ENCODE data around the gene SAXO2. TPM values are rescaled to one million over a fixed set of nuclear protein-coding genes. Genes with fewer than 3 reads are reported as not detected.
A peak's percentile ranks its signal among the peaks of the same experiment; 100 is the strongest.
"Not testable (repeated sequence)": the region's sequence is repeated elsewhere in the genome, so short reads cannot be mapped to it uniquely, and the experiment has no call there.

Gene SAXO2
- total RNA-seq, 2 experiments from 2014 or later: 4.4 to 6.9 TPM

DNA sequence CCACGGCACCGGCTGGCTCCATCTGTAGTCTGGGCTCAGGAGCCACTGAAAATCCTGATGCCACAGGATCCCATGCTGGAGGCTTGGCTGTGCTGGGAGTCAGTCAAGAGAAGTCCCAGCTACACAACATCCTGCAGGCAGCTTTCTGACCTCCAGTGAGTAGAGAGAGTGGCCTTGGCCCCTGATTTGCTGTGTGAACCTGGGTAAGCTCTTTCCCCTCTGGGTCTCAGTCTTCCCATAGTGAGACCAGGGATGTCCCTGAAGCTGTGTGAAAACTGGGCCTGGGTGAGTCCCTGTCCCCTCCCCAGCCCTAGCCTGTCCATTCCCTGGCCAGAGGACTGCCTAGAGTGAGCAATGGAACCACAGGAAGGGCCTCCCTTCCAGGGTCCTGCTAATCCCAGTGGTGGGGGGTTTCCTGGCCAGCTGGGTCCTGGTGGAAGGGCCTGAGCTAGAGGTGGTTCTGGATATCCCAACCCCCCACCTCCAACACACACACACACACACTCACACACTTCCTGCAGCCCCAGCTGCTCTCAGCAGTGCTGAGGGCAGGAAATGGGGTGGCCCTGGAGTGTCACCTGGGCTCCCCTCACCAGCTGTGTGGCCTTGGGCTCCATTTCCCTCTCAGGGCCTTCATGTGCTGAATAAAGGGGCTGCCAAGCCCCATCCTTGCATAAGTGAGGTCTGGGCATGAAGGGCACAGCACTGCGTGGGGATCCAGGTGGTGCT, 69.1 kb downstream of the SAXO2 start:
- H3K4me3 Mint-ChIP-seq; H3K9me3 Mint-ChIP-seq (ENCODE audit: low read depth); H3K27ac Mint-ChIP-seq; CTCF ChIA-PET; DNase-seq; POLR2A ChIA-PET; H3K27me3 Mint-ChIP-seq; intact Hi-C loops (cut with DNase I, micrococcal nuclease); H3K36me3 Mint-ChIP-seq (ENCODE audit: low read depth); H3K4me1 Mint-ChIP-seq: not testable (repeated sequence)
- ATAC-seq: peak; percentile 88

DNA sequence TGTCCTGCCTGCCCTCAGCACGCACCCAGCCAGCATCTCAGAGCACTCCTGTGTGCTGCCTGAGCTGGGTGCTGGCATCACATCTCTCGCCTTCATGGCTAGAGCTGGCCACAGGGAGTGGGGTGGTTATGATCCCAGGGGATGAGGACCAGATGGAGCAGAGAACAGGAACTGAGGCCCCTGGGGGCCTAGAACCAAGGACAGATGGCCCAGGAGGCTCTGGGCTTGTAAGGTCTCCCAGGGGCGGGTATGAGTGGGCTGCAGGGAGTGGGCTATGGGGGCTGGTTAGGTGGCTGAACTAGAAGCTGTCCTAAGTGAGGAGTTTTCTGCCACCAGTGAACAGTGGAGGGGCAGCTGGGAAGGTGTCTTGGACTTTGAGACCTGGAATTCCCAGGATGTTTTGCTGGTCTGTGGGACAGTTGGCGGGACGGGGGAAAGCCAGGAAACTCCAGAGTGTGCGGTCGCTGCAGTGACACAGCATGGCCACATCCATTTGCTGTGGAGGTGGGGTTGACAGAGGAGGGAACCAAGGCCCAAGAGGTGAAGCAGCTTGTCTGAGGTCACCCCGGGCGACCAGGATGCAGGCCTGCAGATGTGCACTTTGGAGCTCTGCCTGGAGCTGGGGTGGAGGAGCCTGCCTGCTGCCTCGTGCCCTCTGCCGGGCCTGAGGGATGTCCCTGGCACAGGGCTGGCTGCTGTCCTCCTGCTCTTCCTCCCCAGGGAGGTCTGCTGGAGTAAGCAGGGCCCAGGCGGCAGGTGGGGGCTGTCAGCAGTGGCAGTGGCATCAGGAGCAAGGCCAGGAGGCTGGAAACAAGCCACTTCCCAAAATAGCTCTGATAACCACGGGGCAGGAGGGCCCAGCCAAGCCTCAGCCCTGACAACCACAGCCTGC, 70.3 kb downstream of the SAXO2 start:
- intact Hi-C loops (cut with DNase I, micrococcal nuclease); H3K27ac Mint-ChIP-seq; POLR2A ChIA-PET; CTCF ChIA-PET; H3K27me3 Mint-ChIP-seq; H3K4me3 Mint-ChIP-seq; H3K36me3 Mint-ChIP-seq (ENCODE audit: low read depth); H3K4me1 Mint-ChIP-seq; H3K9me3 Mint-ChIP-seq (ENCODE audit: low read depth); DNase-seq; ATAC-seq: not testable (repeated sequence)

DNA sequence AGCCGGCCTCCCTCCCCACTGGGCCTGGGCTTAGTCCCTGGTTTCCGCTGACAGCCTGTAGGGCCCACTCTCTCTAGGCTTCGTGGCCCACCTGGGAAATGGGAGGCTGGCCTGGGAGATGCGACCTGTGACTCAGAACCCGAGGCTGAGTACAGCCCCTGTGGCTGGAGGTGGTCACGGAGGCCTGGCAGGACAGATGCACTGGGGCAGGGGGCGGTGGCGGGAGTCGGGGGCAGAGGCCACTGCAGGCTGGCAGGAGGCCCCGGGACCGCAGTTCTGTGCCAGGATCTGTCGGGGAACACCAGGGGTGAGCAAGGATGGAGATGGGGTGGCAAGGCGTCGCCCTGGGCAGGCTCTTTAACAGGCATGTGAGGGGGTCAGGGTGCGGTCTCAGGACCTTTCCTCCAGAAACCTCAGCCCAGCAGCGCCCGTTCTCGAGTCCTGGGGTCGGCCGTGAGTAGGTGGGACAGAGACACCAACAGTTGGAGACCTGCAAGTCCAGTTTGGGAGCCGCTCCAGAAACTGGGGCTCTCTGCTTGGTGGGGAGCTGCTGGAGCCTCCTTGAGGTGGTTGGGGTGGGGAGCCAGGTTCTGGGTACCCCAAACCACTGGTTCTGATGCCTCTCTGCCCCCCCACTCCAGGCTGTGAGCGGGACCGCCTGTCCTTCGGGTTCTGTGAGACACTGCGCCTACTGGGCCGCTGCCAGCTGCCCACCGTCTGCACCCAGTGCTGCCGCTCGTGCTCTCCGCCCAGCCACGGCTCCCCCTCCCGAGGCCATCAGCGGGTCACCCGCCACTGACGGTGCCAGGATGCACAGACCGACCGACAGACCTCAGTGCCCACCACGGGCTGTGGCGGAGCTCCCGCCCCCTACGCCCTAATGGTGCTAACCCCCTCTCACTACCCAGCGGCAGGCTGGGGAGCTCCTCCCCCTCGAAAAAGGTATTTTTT, 71.3 kb downstream of the SAXO2 start:
- ATAC-seq; DNase-seq; H3K4me3 Mint-ChIP-seq; H3K27me3 Mint-ChIP-seq; H3K4me1 Mint-ChIP-seq; H3K27ac Mint-ChIP-seq; POLR2A ChIA-PET; intact Hi-C loops (cut with DNase I, micrococcal nuclease); CTCF ChIA-PET; H3K36me3 Mint-ChIP-seq (ENCODE audit: low read depth); H3K9me3 Mint-ChIP-seq (ENCODE audit: low read depth): not testable (repeated sequence)

Other genes starting within 250 kb of the SAXO2 start
- 1 to 10 TPM; 1.2 to 1.3 TPM for gene MEX3B, start 216.8 kb upstream of the SAXO2 start, total RNA-seq
- gene EFL1, start 84 bp upstream of the SAXO2 start, total RNA-seq: 10 to 100 TPM; 25.0 to 30.2 TPM
- 1 to 10 TPM in 1 of 2 experiments, under 1 TPM in 1; 0.97 to 1.6 TPM for gene GOLGA6L10, start 86.7 kb downstream of the SAXO2 start, total RNA-seq
- 1 to 10 TPM; 2.1 to 2.2 TPM for gene GOLGA6L9, start 167.0 kb downstream of the SAXO2 start, total RNA-seq